HG03060 (cell line): ENCODE measurements around the gene MAP4K4.

Experiments
- ATAC-seq: cut with Tn5 transposase; IDR thresholded peaks from one replicate; pipeline ENCODE4 v1.9.1; 2021; ENCODE audit warnings: low read depth, moderate number of reproducible peaks; ENCODE audit not compliant: unreplicated experiment

Gene MAP4K4

DNA sequence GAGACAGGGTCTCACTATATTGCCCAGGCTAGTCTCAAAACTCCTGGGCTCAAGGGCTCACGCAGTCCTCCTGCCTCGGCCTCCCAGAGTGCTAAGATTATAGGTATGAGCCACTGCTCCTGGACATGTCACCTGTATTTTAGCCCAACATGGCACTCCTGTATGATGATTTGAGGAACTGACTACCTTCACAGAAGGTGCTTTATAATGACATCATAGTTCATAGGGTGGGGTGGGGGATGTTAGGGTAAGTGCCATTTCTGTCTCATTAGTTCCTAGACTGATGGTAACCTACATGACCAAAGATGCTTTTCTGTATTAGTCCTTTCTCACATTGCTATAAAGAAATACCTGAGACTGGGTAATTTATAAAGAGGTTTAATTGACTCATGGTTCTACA is 109.7 kb downstream of the MAP4K4 start:
- no peak for ATAC-seq

DNA sequence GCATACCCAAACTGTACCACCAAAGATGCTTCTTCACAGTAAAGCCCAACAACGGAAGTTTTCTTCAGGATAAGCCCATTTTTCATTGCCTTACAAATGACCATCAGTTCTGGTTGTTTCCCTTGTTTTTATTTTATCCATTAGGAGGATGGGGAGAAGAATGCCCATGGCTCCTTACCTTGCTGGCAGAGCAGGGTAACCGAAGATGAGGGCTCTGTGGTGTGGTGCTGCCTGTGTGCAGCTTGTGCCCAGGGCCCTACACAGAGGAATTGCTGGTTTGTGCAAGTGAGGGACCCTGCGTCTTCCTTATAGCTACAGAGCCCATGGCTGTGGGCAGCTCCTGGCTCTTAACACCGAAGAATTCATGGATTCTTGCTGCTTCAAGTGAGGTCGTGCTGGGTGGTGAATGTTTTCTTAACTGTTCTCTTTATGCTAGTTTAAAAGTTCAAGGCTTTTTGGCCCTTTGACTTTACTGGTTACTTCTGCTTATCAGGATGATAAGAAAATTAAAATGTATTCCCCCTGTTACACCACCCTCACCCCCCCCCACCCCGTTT is 110.6 kb downstream of the MAP4K4 start:
- ATAC-seq: no peak

DNA sequence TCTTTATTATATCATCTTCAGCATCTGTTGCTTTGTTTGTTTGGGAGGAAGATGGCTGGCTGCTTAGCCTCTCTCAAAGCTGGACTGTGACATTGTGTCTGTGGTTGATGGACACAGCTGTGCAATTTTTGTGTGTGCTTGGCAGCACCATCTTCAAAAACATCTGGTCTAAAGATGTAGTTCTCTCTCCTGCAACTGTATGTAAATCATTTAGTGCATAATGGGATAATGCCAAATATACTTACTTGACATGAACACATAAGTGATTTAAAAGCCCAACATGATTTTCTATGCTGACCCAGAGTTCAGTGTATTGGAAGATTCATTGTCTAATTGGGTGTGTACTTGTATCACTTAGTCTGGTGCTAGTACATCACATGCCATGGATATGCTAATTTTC is 112.2 kb downstream of the MAP4K4 start:
- ATAC-seq: no peak

DNA sequence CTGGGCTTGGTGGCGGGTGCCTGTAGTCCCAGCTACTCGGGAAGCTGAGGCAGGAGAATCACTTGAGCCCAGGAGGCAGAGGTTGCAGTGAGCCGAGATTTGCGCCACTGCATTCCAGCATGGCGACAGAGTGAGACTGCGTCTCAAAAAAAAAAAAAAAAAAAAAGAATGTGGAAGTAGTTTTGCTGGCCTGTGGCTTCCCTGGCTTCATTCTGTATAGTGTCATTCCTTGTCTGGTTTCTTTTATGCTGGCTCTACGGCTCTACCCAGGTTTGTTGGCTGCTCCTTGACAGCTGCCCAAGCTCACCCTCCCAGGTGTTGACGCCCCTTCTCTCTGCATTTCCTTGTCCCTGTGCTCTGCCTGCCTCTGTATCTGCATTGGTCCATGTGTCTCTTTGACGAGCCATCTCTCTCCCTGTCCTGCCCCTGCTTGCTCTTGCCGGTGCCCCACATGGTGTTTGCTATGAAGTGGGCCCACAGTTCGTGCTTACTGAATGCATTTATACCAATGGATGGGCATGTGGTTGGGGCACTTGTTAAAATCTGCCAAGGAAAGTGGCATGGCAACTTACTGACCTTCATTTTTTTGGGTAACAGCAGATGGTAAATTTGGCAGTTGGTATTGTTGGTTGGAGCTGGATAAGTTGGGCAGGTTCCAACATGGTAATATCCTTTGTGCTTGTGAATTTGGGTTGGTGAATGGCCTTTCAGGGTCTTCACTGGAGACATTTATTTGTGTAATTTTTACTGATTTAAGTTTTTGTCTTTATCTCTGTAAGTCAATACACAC is 113.9 kb downstream of the MAP4K4 start:
- no peak for ATAC-seq

DNA sequence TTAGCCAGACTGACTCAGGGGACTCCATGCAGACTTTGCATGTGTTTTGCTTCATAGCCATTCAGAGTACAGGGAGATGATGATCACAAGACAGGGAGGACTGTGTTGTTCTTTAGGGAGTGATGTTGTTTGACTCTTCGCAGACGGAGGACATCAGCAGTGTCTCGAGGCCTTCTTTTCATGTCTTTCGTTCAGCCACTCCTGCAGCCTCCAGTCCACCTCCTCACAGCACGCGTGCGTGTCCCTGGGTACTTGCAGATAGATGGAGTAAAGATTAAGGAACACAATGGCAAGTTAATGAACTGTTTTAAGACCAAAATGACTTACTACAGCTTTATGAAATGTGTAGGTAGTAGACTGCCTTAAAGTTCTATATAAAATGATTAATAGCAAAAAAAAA is 114.7 kb downstream of the MAP4K4 start:
- no peak for ATAC-seq

DNA sequence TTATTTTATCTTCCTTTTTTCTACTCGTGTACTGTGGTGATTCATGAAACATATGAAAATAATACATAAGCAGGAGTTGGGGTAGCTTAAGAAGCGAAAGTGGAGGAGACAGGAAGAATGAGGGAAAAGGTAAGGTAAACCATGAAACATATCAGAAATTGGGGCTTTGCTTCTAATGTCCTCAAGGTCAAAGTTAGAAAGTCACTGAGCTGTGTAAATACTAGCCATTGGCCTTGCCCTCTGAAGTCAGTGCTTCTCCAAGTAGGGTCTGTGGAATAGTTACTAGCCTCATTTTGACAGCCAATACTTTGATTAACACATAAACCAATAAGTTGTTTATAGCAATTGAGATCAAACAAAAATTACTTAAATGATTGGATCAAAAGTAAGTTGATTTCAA is 117.2 kb downstream of the MAP4K4 start:
- no peak for ATAC-seq

DNA sequence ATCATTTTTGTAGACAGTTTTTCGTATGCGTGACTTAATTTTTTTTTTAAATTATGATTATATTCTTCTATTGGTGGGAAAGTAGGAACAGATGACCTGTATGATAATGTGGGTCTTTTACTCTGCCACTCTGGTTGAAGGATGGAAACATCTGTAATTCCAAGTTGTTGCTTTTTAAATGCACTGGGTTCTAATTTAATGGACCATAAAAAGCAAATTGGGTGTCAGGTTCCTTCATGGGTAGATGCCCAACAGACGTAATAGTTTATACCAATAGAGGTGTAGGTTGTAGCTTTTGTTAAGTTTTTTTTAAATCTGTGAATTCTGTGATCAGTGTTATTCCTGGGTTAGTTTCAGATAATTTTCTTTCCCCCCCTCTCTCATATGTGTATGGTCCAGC is 117.6 kb downstream of the MAP4K4 start:
- no peak for ATAC-seq

DNA sequence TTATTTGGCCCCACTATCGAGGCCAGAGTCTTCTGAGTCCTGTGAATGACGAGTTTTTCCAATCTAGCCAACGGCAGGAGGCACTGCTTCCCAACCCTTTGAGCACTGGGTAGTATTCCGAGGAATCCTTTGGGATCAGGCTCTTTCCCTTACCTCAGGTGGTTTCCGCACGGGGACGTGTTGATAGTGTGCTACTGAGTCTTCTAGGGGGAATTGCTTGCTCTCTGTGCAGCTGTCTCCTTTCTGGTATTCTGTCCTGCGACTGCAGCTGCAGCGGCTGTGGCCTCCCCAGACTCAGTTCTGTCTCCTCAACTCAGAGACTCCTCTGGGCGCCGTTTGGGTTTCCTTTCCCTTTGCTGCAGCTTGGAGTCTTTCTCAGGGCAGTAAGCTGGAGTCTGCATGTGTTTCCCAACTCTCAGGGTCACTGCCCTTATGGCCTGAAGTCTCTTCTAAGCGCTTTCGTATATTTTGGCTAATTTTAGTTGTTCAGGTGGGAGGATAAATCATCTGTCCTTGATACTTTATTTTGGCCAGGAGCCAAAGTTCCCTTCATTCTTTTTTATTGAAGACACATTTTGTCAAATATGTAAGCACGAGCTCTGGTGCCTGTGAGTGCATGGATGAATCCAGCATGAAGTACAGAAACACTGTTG is 118.4 kb downstream of the MAP4K4 start:
- ATAC-seq: no peak

DNA sequence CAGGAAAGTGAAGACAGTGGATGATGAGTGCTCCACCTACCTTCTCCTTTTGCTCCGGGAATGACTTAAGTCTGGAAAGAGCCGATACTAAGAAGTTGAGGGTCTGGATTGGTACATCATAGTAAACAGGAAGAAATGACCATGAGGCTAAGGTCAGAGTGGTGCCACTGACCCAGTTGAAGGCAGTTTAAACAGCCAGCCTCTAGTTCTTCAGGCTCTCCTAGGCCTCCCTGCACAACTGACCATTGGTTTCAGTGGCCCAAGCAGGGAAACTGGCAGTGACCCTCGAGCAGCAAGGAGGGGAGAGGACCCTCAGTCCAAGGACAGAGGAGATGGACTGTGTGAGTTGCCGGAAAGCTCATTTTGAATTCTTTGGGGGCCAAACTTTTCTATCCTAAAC is 119.1 kb downstream of the MAP4K4 start:
- ATAC-seq: no peak

DNA sequence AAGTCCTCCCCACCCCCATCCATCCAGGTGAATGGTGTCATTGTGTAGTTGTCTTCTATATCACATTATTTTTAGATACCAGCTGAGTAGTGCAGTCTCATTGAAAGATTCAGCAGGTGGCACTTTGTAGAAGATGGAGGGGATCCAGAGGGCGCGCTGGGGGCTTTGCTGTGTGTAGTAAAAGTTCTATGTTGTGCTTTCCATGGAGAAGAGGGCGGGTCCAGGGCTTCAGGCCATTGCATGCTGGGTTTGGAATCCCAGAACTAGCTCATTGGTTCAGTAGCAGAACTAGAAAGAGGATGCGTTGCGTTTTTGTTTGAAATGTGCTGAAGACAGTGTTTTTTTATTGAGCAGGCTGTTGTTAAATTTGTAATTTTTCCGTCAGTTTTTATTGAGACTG is 120.0 kb downstream of the MAP4K4 start:
- no peak for ATAC-seq

DNA sequence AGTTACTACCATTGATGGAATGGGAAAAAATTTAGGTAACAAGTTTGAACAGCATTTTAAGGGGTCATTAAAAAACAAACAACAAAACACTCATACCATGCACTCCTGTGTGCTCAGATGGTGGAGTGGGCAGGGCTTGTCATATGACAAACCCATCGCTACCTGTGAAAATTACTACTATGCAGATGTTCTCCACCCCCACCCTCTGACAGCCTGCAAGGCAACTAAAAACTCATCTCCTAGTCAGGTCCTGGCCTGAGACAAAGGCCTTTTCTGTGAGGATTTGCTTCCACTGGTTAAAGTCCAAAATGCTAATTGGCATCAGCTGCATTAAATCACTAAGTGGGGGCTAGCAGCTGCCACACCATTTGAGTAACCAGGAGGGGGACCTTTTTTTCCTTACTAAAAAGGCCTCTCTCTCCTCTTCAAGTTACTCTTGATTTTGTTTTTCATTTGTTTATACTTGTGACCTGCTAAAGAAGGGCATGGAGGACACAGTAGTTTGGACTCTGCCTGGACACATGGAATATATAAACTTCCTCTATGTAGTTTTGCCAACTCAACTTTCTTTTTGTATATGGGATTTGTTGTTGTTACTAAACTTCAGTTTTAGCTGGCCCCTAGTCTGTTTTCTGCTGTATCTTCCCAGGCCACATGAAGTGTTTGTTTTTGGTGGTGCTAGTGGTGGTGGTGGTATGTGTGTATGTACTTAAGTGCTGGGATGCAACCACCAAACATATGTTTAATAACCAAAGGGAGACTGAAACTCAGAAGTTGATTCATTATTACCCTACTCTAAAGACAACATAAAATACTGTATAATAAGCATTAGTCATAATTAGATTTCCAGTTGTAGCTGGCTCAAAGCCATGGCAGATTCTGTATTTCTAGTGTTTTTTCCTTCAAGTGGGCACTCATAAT is 121.3 kb downstream of the MAP4K4 start:
- ATAC-seq: no peak

DNA sequence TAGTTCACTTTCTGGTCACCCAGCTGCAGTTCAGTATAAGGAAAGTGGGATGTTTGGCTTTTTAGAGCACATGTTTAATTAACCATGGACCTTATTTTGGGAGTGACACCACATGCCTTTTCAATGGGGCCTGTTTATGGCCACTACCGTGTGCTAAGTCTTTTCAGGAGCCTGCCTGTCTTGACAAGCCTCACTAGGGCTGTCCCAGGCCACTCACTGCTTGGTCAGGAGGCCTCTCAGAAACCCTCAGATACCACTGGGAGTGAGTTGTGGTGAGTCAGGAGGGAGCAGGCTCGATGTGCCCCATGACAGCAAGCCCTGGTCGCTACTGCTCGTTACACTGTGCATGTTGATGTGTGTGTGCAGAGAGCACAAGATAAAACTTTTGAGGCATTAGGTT is 123.0 kb downstream of the MAP4K4 start:
- ATAC-seq: no peak

DNA sequence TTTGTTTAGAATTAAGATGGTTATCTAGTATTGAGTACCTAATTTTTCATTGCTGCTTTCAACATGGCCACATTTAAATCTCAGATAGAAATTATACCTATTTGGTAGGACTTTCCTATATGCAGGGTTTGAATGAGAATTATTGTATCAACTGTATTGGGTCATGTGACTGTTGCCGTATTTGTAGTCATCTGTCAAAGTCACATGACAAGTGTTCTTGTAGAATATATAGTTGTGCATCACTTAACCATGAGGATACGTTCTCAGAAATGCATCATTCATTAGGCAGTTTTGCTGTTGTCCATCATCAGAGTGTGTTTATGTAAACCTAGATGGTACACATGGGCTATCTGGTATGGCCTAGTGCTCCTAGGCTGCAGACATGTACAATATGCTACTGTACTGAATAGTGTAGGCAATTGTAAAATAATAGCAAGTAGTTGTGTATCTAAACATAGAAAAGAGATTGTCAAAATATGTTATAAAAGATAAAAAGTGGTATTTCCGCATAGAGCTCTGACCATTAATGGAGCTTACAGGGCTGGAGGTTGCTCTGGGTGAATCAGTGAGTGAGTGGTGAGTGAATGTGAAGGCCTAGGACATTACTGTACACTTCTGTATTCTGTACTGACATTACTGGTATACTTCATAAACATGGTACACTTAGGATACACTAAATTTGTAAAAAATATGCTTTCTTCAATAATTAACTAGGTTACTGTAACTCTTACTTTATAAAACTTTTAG is 123.7 kb downstream of the MAP4K4 start:
- ATAC-seq: no peak

DNA sequence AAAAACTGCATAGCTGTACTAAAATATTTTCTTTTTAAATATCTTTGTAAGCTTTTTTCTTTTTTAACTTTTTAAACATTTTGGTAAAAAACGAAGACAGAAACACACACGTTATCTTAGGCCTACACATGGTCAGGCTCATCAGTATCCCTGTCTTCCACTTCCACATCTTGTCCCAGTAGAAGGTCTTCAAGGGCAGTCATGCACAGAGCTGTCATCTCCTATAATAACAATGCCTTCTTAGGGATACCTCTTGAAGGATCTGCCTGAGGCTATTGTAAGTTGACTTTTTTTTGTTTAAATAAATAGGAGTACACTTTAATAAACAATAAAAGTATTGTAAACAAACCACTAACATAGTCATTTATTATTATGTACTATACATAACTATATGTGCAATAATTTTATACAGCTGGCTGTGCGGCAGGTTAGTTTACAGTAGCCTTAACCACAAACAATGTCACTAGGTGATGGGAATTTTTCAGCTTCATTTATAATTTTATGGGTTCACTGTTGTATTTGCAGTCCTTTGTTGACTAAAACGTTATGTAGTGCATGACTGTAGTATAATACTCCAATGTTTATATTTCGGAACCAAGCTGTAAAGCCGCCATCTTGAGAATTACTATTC is 124.4 kb downstream of the MAP4K4 start:
- ATAC-seq: no peak

DNA sequence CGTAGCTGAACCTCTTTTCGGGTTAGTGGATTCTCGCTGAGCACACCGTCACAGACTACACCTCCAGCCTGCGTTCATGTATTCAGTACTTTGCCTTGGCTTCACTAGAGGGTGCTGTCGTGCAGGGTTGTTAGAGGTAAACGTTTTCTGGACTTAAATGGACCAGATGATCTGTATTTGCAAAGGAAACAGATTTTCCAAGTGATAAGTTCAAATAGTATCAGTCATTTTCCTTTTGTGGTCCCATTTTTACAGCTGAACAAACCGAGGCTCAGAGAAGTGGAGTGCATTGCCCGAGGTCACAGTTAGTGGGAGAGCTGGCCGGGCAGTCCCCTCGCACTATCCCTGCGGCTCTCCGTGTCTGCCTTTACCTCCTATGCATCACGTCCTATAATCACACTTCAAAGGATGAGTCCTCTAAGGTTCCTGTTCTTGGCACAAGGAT is 125.9 kb downstream of the MAP4K4 start:
- ATAC-seq: no peak

DNA sequence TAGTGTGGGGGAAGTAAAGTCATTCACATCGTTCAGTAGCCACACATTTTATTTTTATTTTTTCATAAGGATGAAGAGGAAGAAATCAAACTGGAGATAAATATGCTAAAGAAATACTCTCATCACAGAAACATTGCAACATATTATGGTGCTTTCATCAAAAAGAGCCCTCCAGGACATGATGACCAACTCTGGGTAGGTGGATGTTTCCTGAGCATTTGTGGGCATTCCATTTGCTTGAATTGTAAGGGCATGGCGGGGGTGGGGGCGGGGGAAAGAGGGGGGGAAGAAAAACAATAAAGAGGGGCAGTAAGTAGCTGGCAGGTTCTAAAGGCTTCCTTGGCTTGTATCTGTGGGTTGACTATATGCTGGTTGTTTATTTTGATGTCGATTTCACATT is 126.4 kb downstream of the MAP4K4 start:
- ATAC-seq: no peak

DNA sequence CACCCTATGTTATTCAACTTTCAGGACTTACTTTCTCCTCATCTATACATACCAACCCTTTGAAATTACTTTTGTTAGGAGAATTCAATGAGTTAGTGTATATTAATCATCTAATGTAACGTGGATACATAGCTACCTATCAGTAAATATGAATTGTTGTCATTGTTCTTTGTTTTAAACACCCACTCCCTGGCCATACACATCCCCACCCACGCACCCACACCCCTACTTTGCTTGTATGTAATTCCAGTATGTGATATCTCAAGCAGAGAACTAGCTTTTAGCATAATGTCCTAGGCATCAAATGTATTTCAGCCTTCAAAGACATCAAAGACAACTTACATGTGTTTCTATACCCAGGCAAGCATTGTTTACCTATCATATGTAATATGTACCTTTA is 129.2 kb downstream of the MAP4K4 start:
- ATAC-seq: no peak

DNA sequence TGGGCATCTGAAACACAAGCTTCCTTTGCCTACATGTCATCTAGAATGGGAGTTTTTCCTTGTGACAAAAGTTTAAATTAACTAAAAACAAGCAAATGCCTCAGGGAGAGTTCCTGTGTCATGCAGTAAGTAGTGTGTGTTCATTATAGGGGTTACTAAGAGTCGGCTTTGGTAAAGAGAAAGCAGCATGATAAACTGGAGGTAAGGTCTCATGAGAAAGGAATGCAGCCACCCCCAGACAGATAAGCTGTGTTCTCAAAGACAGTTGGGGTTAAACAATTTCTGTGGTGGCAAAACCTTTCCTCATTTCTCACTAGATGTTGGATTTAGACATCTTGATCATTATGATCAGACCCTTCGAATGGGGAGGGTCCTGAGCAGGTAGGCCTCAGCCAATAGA is 129.7 kb downstream of the MAP4K4 start:
- no peak for ATAC-seq

DNA sequence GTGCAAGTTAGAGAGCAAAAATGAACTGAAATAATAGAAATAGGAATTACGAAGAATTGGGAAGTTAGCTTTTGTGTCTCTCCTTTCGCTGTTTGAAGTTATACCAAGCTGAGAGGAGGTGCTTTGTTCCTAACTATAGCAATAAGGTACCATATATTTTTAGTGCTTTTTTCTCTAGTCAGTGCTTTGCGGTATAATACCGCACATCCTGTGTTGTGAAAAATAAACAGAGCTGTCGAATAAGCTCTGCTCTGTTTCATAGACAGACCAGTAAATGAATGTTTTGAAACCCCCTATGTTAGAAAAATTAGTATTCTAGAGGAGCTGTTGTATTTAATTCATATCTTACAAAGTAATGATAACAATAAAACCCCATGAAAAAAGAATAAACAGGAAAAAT is 130.8 kb downstream of the MAP4K4 start:
- no peak for ATAC-seq
